H9 (cell line): ENCODE measurements around the gene SLC37A4. TPM values are rescaled to one million over a fixed set of nuclear protein-coding genes. Genes with fewer than 3 reads are reported as not detected.

ENCODE experiments used
- DNase-seq: peaks from one replicate; pipeline ENCODE4 v3.0.0-alpha.2; 2017
- H2AFZ ChIP-seq: one replicate; pipeline ENCODE4 v1.6.1; 2013; ENCODE audit warnings: mild to moderate bottlenecking, low read length, control low read depth, moderate library complexity
- H2AK5ac ChIP-seq: 2 replicates; pipeline ENCODE4 v1.6.1; 2013; ENCODE audit warnings: low read length, control low read depth, mixed read lengths; ENCODE audit not compliant: insufficient read length
- H2BK120ac ChIP-seq: one replicate; pipeline ENCODE4 v1.6.1; 2013; ENCODE audit warnings: low read depth, mild to moderate bottlenecking, low read length, control low read depth, inconsistent platforms; ENCODE audit not compliant: poor library complexity, severe bottlenecking
- H2BK12ac ChIP-seq: 2 replicates; pipeline ENCODE4 v1.6.1; 2013; ENCODE audit warnings: low read length, control low read depth, mixed read lengths, low read depth; ENCODE audit not compliant: insufficient read length
- H2BK15ac ChIP-seq: 2 replicates; pipeline ENCODE4 v1.6.1; 2013; ENCODE audit warnings: low read depth, low read length, control low read depth
- H2BK20ac ChIP-seq: one replicate; pipeline ENCODE4 v1.6.1; 2013; ENCODE audit warnings: low read depth, mild to moderate bottlenecking, low read length, control low read depth, inconsistent platforms; ENCODE audit not compliant: poor library complexity, severe bottlenecking
- H2BK5ac ChIP-seq: 2 replicates; pipeline ENCODE4 v1.6.1; 2013; ENCODE audit warnings: low read length, control low read depth, mixed read lengths; ENCODE audit not compliant: insufficient read length
- H3K14ac ChIP-seq: 2 replicates; pipeline ENCODE4 v1.6.1; 2013; ENCODE audit warnings: low read length, control low read depth; ENCODE audit not compliant: insufficient read depth
- H3K18ac ChIP-seq: 2 replicates; pipeline ENCODE4 v1.6.1; 2013; ENCODE audit warnings: low read depth, mild to moderate bottlenecking, mixed read lengths, low read length, control low read depth; ENCODE audit not compliant: insufficient read length
- H3K23ac ChIP-seq: 2 replicates; pipeline ENCODE4 v1.6.1; 2013; ENCODE audit warnings: low read length, control low read depth, mixed read lengths, low read depth; ENCODE audit not compliant: insufficient read length
- H3K23me2 ChIP-seq: 2 replicates; pipeline ENCODE4 v1.6.1; 2013; ENCODE audit warnings: low read depth, mild to moderate bottlenecking, mixed read lengths, low read length, control low read depth; ENCODE audit not compliant: insufficient read length, poor library complexity, severe bottlenecking
- H3K27ac ChIP-seq: 2 replicates; pipeline ENCODE4 v1.5.1; 2013; ENCODE audit warnings: low read length, control low read depth, mixed read lengths, low read depth; ENCODE audit not compliant: insufficient read length
- H3K27me3 ChIP-seq: 2 replicates; pipeline ENCODE4 v1.6.1; 2013; ENCODE audit warnings: low read length, control low read depth, inconsistent platforms; ENCODE audit not compliant: insufficient read depth
- H3K4ac ChIP-seq: 2 replicates; pipeline ENCODE4 v1.6.1; 2013; ENCODE audit warnings: low read depth, mild to moderate bottlenecking, control low read depth, inconsistent platforms, low read length, moderate library complexity
- H3K4me1 ChIP-seq: 2 replicates; pipeline ENCODE4 v1.6.1; 2013; ENCODE audit warnings: low read length, control low read depth, inconsistent platforms; ENCODE audit not compliant: insufficient read depth
- H3K4me2 ChIP-seq: 2 replicates; pipeline ENCODE4 v1.6.1; 2013; ENCODE audit warnings: low read length, control low read depth, mixed read lengths; ENCODE audit not compliant: insufficient read length, insufficient read depth
- H3K56ac ChIP-seq: 2 replicates; pipeline ENCODE4 v1.6.1; 2013; ENCODE audit warnings: low read depth, mild to moderate bottlenecking, mixed read lengths, low read length, control low read depth; ENCODE audit not compliant: insufficient read length
- H3K79me1 ChIP-seq: 2 replicates; pipeline ENCODE4 v1.6.1; 2013; ENCODE audit warnings: low read depth, mild to moderate bottlenecking, moderate library complexity, low read length, control low read depth, inconsistent platforms; ENCODE audit not compliant: insufficient read depth, poor library complexity, severe bottlenecking
- H3K79me2 ChIP-seq: 2 replicates; pipeline ENCODE4 v1.6.1; 2013; ENCODE audit warnings: low read length, control low read depth, inconsistent platforms; ENCODE audit not compliant: insufficient read depth
- H3K9ac ChIP-seq: 2 replicates; pipeline ENCODE4 v1.6.1; 2013; ENCODE audit warnings: low read length, control low read depth, mixed read lengths; ENCODE audit not compliant: insufficient read length; ENCODE audit errors: extremely low read depth
- H3K9me3 ChIP-seq: one replicate; pipeline ENCODE4 v1.6.1; 2013; ENCODE audit warnings: low read depth, low read length, inconsistent platforms; ENCODE audit not compliant: control insufficient read depth
- H3T11ph ChIP-seq: one replicate; pipeline ENCODE4 v1.6.1; 2013; ENCODE audit warnings: mild to moderate bottlenecking, low read length, control low read depth, inconsistent platforms
- H4K20me1 ChIP-seq: one replicate; pipeline ENCODE4 v1.6.1; 2013; ENCODE audit not compliant: control insufficient read depth, insufficient read length, insufficient read depth
- H4K5ac ChIP-seq: 2 replicates; pipeline ENCODE4 v1.6.1; 2013; ENCODE audit warnings: low read depth, mild to moderate bottlenecking, mixed read lengths, low read length, control low read depth; ENCODE audit not compliant: insufficient read length
- H4K8ac ChIP-seq: replicated peaks from 2 replicates; pipeline ENCODE4 v1.6.1; 2013; ENCODE audit warnings: low read length, control low read depth, mixed read lengths, low read depth; ENCODE audit not compliant: insufficient read length
- H4K91ac ChIP-seq: 2 replicates; pipeline ENCODE4 v1.6.1; 2013; ENCODE audit warnings: low read depth, mild to moderate bottlenecking, moderate library complexity, mixed read lengths, low read length, control low read depth; ENCODE audit not compliant: insufficient read length
- H3K27ac Mint-ChIP-seq, 3 experiments: 2 replicates in 2 of 3; 3 replicates in 1 of 3; pipeline ENCODE4 v1.8.0; 2020 to 2021; ENCODE audit warnings: mixed read lengths in 3 of 3, mild to moderate bottlenecking in 1 of 3, moderate library complexity in 1 of 3
- H3K27me3 Mint-ChIP-seq: 2 replicates; pipeline ENCODE4 v1.8.0; 2021; ENCODE audit warnings: low read depth, mild to moderate bottlenecking, moderate library complexity, mixed read lengths
- H3K36me3 Mint-ChIP-seq, 3 experiments: 2 replicates in 2 of 3; 3 replicates in 1 of 3; pipeline ENCODE4 v1.8.0; 2020 to 2021; ENCODE audit warnings: low read depth in 3 of 3, mixed read lengths in 3 of 3; ENCODE audit not compliant: insufficient read depth in 1 of 3
- H3K4me1 Mint-ChIP-seq, 2 experiments: 2 replicates each; pipeline ENCODE4 v1.8.0; 2020; ENCODE audit warnings: mixed read lengths in 2 of 2
- H3K4me3 Mint-ChIP-seq, 2 experiments: 2 replicates in 1 of 2; 3 replicates in 1 of 2; pipeline ENCODE4 v1.8.0; 2020 to 2021; ENCODE audit warnings: mild to moderate bottlenecking in 2 of 2, mixed read lengths in 2 of 2, moderate library complexity in 1 of 2
- H3K9me3 Mint-ChIP-seq, 2 experiments: 2 replicates in 1 of 2; 3 replicates in 1 of 2; pipeline ENCODE4 v1.8.0; 2020; ENCODE audit warnings: mild to moderate bottlenecking in 2 of 2, mixed read lengths in 2 of 2, moderate library complexity in 1 of 2
- WGBS: extraction: QIAGEN DNeasy Blood & Tissue Kit; methylation state at CpG from one replicate; pipeline ENCODE4 v1.1.7; 2013; ENCODE audit warnings: missing lambda C conversion rate, low lambda C conversion rate, mixed read lengths; ENCODE audit not compliant: insufficient read length; ENCODE audit errors: extremely low coverage; 5-methylcytosine and 5-hydroxymethylcytosine counted together
- total RNA-seq: library from RNA; stranded (reverse); gene quantifications from 2 replicates; pipeline ENCODE4 v1.2.1, GENCODE V29; 2021
- TF ChIP-seq, protein P1 (sequence below): fragments of 200-600 bp; sonication (generic); conservative IDR thresholded peaks from 3 replicates; pipeline ENCODE4 v1.8.0; 2021; ENCODE audit warnings: antibody characterized with exemption, mild to moderate bottlenecking

SLC37A4 gene
- total RNA-seq, 1 experiment from 2014 or later: 41.0 TPM

DNA sequence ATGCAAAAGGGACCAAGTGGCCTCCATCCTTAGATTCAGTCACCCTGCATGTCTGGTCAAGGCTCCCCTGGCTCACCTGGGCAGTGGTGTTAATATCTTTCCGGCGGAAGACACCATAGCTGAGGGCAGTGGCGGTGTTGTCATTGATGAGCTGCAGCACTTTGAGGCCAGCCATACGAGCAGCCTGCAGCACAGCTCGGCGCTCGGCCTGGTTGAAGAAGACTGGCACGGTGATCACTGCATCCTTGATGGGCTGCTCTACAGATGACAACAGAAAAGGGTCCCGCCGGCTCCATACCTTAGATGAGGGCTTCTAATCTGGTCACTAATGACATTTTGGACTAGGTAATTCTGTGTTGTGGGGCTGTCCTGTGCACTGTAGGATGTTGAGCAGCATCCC lies 23.7 kb upstream of the SLC37A4 start:
- TF ChIP-seq, protein P1, sequence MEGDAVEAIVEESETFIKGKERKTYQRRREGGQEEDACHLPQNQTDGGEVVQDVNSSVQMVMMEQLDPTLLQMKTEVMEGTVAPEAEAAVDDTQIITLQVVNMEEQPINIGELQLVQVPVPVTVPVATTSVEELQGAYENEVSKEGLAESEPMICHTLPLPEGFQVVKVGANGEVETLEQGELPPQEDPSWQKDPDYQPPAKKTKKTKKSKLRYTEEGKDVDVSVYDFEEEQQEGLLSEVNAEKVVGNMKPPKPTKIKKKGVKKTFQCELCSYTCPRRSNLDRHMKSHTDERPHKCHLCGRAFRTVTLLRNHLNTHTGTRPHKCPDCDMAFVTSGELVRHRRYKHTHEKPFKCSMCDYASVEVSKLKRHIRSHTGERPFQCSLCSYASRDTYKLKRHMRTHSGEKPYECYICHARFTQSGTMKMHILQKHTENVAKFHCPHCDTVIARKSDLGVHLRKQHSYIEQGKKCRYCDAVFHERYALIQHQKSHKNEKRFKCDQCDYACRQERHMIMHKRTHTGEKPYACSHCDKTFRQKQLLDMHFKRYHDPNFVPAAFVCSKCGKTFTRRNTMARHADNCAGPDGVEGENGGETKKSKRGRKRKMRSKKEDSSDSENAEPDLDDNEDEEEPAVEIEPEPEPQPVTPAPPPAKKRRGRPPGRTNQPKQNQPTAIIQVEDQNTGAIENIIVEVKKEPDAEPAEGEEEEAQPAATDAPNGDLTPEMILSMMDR: no peak
- H3K27ac Mint-ChIP-seq: no peak overlapping the region
- Histone ChIP-seq H3K4me1 (no peaks in the 10 kb centered on the region; the same call in 1 of the 2 replicates), H3K79me2 (peaks cover 10% of the 10 kb centered on the region), H3K4ac (no peak overlapping the region), H3K4me2 (no peak overlapping the region), H4K91ac (no peak overlapping the region), H3K9ac (no peak overlapping the region), H4K20me1 (no peaks in the 10 kb centered on the region), H3K23ac (no peak overlapping the region), H3K9me3 (no peaks in the 10 kb centered on the region), H2BK5ac (no peak overlapping the region), H3K18ac (no peak overlapping the region), H2BK20ac (no peak overlapping the region), H2AK5ac (no peak overlapping the region), H2BK120ac (no peak overlapping the region), H3K14ac (no peak overlapping the region), H2BK12ac (no peak overlapping the region), H2BK15ac (no peak overlapping the region), H3K23me2 (peaks cover 6% of the 10 kb centered on the region), H3T11ph (no peak overlapping the region), H2AFZ (no peak overlapping the region), H4K5ac (no peak overlapping the region), H3K27ac (no peak overlapping the region), H4K8ac (no peak overlapping the region), H3K79me1 (peaks cover 13% of the 10 kb centered on the region), H3K56ac (no peak overlapping the region), H3K27me3 (0 out of 2 replicates have a peak, but pooled peaks cover 3% of the 10 kb centered on the region)
- H3K27me3 Mint-ChIP-seq: no peaks in the 10 kb centered on the region
- peaks cover 66 to 69% (median 67%) of the 10 kb centered on the region in 3 experiments for H3K36me3 Mint-ChIP-seq
- peaks cover 0 to 2% of the 10 kb centered on the region in 2 experiments; a peak in 3 of 5 replicates for H3K9me3 Mint-ChIP-seq
- WGBS: no CpG with 5 or more reads among the region's 10 CpGs
- peak overlapping the region in 1 of 2 experiments; percentile 99; a peak in 1 of 5 replicates for H3K4me3 Mint-ChIP-seq
- DNase-seq: no peak
- H3K4me1 Mint-ChIP-seq: peaks cover 13 to 22% of the 10 kb centered on the region in 2 experiments
